Subcutaneous preadipocyte (primary cell): ENCODE results near the gene ALDH8A1. TPM values are rescaled to one million over a fixed set of nuclear protein-coding genes. Genes with fewer than 3 reads are reported as not detected.

Experiments
- total RNA-seq: library from RNA; depleted of rRNA; stranded (reverse); fragments of >200 nt; gene quantifications from 2 replicates; pipeline ENCODE4 v1.2.3, GENCODE V29; 2012

Gene ALDH8A1
- 0.98 and 1.5 TPM in 2 replicates for total RNA-seq

DNA sequence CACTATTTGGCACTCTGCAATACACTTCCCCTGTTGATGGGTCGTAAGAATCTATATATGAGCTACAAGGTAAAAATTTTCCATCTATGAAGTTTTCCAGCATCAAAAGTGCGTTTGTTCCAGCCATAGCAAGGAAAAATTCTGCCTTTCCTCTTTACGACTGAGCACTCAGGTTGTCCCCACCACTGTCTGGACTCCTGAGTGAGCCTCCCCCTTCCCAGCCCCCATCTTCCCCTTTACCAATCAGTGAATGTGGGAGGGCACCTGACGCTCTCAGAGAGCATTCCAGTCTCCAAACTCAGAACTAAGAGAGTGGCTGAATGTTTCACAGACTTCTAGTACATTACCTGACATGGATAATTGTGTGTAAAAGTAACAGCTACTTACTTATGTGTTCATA lies at the start of gene ALDH8A1:
Gene ALDH8A1, minus strand, starts transcription at position 175 of the 400 bp plus-strand sequence. Its CDS starts 48 bp downstream, at position 127.

Other genes with a start within 250 kb of the ALDH8A1 start
- 51.4 and 80.5 TPM in 2 replicates for gene HBS1L, start 104.7 kb upstream of the ALDH8A1 start, total RNA-seq
- under 0.01 TPM in 2 replicates for gene MYB, start 231.2 kb upstream of the ALDH8A1 start, total RNA-seq